Measurements from ENCODE around the gene MAP2K2.

MAP2K2 gene

GRCh38 chr19:4097501-4097900 lies 26.4 kb downstream of the MAP2K2 start:
- no peak for DNase-seq

GRCh38 chr19:4096049-4096892 lies 27.7 kb downstream of the MAP2K2 start:
- DNase-seq = no peak

GRCh38 chr19:4095488-4095844 lies 28.5 kb downstream of the MAP2K2 start:
- no peak for DNase-seq

- DNase-seq = no peak
Measured at GRCh38 chr19:4094761-4095487, 29.0 kb downstream of the MAP2K2 start.

- DNase-seq = no peak
Measured at GRCh38 chr19:4094291-4094690, 29.6 kb downstream of the MAP2K2 start.

- no peak for DNase-seq
Measured at GRCh38 chr19:4093643-4094175, 30.2 kb downstream of the MAP2K2 start.

GRCh38 chr19:4090356-4091220 lies 33.3 kb downstream of the MAP2K2 start:
- DNase-seq = no peak

- DNase-seq = no peak
Measured at GRCh38 chr19:4089946-4090345, 34.0 kb downstream of the MAP2K2 start.

- no peak for DNase-seq
Measured at GRCh38 chr19:4089400-4089908, 34.5 kb downstream of the MAP2K2 start.

- DNase-seq = no peak
Measured at GRCh38 chr19:4088975-4089374, 34.9 kb downstream of the MAP2K2 start.

- no peak for DNase-seq
Measured at GRCh38 chr19:4087787-4088679, 35.9 kb downstream of the MAP2K2 start.

GRCh38 chr19:4086411-4086867 lies 37.5 kb downstream of the MAP2K2 start:
- DNase-seq = no peak

- DNase-seq = no peak
Measured at GRCh38 chr19:4084547-4084877, 39.4 kb downstream of the MAP2K2 start.

- no peak for DNase-seq
Measured at GRCh38 chr19:4083677-4084546, 40.0 kb downstream of the MAP2K2 start.

GRCh38 chr19:4082172-4082571 lies 41.8 kb downstream of the MAP2K2 start:
- DNase-seq = no peak

GRCh38 chr19:4081441-4082129 lies 42.3 kb downstream of the MAP2K2 start:
- no peak for DNase-seq

- no peak for DNase-seq
Measured at GRCh38 chr19:4080473-4080872, 43.4 kb downstream of the MAP2K2 start.

GRCh38 chr19:4077800-4078684 lies 45.9 kb downstream of the MAP2K2 start:
- no peak for DNase-seq

- no peak for DNase-seq
Measured at GRCh38 chr19:4077007-4077374, 46.9 kb downstream of the MAP2K2 start.
